Superior temporal gyrus (tissue), 1 donor: ENCODE results near the gene MSANTD2.

Experiments
- DNase-seq: peaks from one replicate; pipeline ENCODE4 v3.0.0-alpha.2; 2016; ENCODE audit errors: extremely low spot score

The MSANTD2 gene

DNA sequence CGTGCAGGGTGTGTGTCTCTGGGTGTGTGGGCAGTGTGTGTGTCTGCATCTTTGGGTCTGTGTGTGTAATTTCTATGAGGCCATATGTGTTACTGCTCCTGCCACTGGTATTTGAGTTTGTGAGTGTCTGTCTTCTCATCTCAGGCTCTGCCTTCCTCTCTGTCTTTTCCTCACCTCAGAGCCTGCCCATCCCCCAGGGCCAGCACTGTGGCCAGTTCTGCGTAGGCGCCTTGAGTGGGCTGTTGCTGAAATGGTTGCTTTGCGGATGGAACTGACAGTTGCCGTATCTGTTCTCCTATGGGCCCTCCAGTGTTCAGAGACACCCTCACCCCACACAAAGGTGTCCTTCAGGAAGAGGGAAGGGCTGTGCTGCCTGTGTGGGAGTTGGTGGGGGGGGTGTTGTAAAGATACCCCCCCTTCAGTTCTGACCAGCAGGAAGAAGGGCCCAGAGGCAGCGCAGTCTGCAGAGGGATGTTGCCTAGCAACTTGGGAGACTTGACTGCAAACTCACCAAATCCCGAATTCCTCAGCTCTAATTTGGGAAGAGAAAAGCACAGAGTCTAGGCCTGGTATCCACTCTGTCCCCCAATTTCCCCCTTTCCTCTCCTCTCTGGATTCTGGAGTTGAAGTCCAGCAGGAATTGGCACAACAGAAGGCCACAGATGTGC lies 62.4 kb downstream of the MSANTD2 start:
- peak; percentile 32 for DNase-seq

DNA sequence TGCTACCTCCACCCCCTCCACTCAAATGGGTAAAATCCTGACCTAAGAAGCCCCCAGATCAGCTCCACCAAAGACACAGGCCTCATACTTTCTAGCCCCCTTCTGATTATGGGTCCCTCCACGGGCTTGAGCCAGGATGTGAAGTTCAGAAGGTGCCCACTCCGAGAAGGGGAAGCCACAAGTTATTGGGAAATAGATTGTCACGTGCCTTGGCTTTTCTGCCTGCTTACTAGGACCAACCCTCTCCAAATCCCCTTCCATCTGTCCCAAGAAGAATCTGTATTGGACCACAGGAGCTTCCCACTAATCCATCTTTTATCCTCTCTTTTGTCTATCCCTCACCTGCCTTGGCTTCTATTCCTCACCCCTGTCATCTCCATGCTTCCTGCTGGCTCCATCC lies 63.5 kb downstream of the MSANTD2 start:
- DNase-seq: no peak

DNA sequence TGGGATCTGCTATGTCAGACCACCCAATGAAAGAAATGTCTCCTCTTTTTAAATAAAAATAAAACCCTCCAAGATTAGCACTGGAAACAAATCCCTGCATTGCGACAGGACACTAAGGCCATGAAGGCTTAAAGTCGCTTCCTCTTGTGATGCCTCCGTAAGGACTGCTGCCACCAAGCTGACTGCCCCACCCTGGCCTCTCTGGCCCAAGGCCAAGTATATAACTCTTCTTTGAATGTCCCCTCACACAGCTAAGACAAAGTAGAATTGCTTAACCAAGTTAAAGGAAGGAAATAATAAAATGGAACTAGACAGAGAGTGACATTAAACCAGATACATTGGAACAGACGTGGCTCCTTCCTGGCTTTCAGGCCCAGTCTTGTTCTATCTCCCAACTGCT lies 68.0 kb downstream of the MSANTD2 start:
- no peak for DNase-seq

DNA sequence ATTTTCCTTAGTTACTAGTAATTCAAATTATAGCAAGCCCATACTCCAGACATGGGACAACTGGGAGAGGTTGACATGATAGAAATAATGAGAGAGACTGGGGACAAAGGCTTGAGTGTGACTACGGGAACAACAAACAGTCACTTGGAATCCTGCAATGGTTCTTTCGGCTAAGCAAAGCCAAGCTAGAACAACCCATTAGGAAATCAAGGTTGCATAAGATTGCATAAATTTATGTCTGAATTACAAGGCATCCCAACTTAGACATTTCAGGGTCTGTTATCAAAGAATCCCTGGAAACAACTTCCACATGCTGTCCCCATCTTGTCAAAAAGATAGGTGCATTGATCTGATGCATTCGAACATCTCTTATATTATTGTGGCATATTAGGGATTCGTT lies 70.6 kb downstream of the MSANTD2 start:
- no peak for DNase-seq

- no peak for DNase-seq
These were observed 72.1 kb downstream of the MSANTD2 start for GRCh38 chr11:124728134-124728533.

DNA sequence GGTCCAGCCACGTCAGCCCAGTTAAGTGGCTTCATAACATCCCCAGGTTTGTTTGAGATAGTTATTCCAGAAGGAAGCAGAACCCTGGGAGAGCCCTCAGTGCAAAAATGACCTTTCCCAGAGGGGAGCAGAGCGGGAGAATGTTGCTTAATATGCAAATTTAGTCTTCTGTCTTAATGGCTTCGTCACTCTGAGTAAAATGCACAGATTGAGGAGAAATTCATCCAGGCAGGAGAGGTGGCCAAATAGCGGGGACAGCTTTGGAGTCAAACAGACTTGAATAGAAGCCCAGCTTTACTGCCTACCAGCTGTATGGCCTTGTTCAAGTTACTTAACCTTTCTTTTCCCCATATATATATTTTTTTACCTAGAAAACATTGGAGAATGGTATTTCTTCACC lies 72.7 kb downstream of the MSANTD2 start:
- no peak for DNase-seq

DNA sequence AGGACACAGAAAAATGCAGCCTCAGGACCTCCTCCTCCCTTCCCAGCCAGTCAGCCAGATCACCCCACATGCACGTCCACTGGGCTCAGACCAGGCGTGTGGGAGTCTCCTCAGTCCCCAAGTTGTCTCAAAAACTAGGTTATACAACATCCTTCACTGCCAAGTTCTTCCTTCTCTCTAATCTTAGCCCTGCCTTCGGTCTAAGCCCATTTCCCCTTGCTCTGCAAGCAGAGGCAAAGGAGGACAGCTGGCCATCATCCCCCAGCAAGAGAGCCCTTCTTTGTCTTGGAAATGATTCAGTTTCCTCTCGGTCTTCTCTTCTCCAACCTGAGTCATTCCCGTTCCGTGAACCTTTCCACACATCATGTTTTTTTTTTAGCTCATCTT lies 74.5 kb downstream of the MSANTD2 start:
- peak; percentile 53 for DNase-seq

GRCh38 chr11:124724979-124725718 lies 75.1 kb downstream of the MSANTD2 start:
- no peak for DNase-seq

GRCh38 chr11:124722176-124722575 lies 78.0 kb downstream of the MSANTD2 start:
- DNase-seq: no peak

DNA sequence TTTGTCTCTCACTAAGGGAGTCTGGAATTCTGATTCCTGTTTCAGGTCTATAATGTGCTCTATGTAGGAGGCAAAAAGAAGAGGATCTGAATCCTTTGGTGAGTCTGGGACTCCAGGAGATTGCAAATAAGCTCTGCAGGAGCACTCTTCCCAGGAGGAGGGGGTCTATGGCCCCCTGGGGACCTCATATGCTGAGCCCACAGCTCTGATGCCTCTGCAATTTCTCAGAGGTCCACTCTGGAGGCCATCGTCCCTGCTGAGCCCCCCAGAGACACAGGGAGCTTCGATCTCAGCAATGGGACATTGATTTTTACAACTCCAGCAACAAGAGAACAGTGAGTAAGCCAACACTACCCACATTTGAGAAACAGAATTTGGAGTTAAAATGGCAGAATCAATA lies 80.7 kb downstream of the MSANTD2 start:
- DNase-seq: no peak

GRCh38 chr11:124718801-124719200 lies 81.4 kb downstream of the MSANTD2 start:
- no peak for DNase-seq

DNA sequence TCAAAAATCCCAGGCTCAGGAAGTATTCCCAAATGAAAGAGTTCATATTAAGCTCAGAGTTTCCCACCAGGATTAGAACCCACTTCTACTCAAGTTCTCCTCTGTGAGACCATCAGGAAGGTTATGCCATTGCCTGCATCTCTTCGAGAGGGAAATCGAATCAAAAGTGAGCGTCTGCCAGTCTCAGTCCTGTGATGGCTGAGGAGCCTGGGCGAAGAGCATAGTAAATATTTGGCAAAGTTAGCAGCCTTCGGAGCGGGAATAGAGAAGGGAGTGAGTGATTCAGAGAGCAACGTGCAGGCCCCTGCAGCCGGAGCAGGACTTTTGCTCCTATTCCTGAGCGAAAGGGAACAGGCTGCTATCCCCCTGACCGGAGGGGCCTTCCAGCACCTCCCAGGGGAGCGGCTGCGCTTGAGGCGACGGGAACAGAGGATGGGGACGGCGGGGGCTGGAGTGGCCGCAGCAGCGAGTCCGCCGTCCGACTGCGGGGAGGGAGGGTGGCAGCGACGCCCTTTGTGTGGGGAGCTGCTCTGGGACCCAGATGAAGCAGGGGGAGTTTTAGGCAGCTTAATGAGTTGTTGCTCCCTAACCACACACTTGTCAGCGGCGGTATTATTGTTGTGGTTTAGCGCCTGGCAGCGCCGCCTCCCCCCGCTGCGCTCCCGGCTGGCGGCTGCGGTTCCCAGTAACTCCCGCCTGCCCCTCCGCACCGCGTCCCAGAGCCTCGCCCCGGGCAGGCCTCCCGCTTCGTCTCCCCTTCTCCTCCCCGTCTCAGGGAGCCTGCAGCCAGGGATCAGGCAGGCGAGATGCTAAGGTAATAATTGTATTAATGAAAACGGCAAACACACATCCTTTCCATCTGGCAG lies 82.2 kb downstream of the MSANTD2 start:
- DNase-seq: peak; percentile 27

GRCh38 chr11:124717421-124717785 lies 82.8 kb downstream of the MSANTD2 start:
- no peak for DNase-seq

- DNase-seq: no peak
These were observed 83.6 kb downstream of the MSANTD2 start for GRCh38 chr11:124716591-124716990.
